ENCODE data around the gene ANO3.
"Not testable (repeated sequence)": the region's sequence is repeated elsewhere in the genome, so short reads cannot be mapped to it uniquely, and the experiment has no call there.

The ANO3 gene

DNA sequence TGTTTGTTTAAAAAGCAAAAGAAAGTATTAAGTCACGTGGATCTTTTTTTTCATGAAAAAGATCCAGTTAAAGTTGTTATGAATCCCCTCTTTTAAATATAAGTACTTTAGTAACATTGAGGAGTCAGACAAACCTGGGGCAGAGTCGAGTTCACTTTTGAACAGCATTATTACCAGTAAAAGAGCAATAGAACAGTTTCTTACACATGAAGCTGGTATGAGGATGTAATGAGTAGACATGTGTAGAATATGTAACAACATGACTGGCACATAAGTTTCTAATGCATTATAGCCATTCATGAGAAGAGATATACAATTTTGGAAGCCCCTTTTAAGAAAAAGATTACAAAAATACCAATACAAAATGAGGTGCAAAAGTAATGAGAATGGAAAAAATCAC, 247.8 kb downstream of the ANO3 start:
- DNase-seq = no peak

GRCh38 chr11:26580929-26581328, 249.0 kb downstream of the ANO3 start:
- DNase-seq = no peak

- DNase-seq = no peak
Measured at GRCh38 chr11:26583550-26583949, 251.6 kb downstream of the ANO3 start.

DNA sequence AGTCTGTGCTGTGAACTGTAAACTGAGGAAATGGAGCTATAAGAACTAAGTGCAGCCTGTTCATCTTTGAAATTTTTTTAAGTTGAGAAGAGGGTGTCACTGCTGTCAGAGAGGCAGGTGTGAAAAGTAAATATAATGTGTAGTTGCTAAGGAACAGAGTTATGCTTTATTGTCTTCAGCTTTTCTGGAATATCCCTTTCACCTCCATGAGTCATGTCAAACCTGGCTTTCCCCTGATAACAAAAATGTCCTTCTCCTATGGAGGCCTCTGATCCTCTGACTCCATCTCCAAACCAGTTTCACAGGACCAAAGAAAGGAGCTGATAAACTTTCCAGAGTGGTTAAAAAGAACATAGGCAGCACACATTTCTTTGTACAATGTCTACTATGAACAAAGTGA, 252.9 kb downstream of the ANO3 start:
- DNase-seq = no peak

- no peak for DNase-seq
Measured at GRCh38 chr11:26587073-26587472, 255.1 kb downstream of the ANO3 start.

DNA sequence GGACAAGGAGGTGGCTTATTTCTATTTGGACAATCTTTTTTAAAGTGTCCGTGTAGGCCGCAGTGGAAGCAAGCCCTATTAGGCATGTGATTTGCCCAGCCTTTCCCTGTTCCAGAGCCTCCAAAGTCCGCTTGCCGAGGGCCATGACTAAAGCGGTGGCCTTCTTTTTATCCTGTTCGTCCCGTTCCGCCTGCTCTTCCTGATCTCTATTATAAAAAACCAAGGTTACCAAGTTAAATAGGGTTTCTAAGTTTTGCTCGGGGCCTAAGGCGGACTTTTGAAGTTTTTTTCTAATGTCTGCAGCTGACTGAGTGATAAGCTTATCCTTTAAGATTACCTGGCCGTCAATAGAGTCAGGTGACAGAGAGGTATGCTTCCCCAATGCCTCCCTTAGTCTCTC, 261.8 kb downstream of the ANO3 start:
- DNase-seq = no peak

DNA sequence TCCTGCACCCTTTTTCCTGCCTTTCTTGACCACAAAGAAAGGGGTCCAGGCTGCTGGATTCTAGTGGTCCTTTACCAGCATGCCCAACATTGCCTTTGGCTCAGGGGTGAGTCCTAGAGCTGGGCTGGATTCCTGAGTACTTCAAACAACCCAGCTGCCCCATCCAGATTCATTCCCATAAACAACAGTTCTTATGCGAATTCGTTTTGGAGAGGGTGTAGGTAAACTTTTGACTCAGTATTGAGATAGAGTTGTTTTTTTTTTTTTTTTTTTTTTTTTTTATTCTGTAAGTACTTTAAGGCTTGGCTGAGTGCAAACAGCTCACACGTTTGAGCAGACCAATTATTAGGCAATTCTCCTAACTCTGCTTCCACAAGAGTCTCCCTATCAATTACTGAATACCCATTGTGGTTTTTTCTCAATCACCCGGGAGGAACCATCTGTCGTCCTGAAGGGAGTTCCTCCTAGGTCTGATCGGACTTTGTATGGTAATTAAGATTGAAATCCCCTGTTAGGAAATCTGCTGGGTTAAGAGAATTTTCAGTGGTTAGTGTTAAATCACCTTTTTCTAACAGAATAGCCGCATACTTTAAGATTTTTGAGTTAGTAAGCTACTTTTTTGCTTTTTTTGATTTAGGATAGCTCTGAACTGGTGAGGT, 263.4 kb downstream of the ANO3 start:
- not testable (repeated sequence) for DNase-seq

- not testable (repeated sequence) for DNase-seq
Measured at GRCh38 chr11:26597049-26597689, 265.2 kb downstream of the ANO3 start.

DNA sequence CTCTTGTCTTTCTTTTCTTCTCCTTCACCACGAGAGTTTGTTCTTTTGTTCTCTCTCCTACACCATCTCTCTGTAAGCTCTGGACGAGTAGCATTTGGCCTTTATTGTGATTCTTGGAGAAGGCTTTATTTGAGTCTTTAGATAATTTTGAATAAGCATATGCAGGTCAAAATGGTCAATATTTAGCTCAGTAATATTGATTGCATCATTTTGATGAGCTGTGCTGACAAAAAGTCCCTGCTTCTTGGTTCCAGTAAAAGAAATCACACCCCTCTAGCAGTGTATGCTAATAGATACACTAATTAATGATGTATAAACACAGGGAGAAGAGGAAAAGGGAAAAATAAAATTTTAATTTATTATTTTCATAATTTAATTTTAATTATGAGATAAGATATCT, 266.0 kb downstream of the ANO3 start:
- DNase-seq = no peak

- no peak for DNase-seq
Measured at GRCh38 chr11:26599425-26599824, 267.5 kb downstream of the ANO3 start.

GRCh38 chr11:26599876-26600434, 268.0 kb downstream of the ANO3 start:
- DNase-seq = no peak

DNA sequence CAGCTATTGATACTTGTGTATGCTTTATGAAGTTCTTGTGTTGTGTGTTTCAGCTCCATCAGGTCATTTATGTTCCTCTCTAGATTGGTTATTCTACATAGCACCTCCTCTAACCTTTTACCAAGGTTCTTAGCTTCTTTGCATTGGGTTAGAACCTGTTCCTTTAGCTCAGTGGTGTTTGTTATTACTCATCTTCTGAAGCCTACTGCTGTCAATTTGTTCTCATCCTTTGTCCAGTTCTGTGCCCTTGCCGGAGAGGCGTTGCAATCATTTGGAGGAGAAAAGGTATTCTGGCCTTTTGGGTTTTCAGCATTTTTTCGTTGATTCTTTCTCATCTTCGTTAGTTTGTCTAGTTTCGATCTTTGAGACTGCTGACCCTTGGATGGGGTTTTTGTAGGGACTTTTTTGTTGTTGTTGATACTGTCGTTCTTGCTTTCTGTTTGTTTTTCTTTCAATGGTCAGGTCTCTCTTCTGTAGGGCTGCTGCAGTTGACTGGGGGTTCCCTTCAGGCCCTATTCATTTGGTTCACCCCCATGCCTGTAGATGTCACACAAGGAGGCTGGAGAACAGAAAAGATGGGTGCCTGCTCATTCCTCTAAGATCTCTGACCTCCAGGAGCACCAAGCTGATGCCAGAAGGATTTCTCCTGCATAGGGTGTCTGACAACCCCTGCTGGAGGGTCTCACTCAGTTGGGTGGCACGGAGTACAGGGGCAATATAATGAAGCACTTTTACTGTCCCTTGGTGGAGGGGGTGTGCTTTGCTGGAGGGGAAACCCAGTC, 276.0 kb downstream of the ANO3 start:
- no peak for DNase-seq

DNA sequence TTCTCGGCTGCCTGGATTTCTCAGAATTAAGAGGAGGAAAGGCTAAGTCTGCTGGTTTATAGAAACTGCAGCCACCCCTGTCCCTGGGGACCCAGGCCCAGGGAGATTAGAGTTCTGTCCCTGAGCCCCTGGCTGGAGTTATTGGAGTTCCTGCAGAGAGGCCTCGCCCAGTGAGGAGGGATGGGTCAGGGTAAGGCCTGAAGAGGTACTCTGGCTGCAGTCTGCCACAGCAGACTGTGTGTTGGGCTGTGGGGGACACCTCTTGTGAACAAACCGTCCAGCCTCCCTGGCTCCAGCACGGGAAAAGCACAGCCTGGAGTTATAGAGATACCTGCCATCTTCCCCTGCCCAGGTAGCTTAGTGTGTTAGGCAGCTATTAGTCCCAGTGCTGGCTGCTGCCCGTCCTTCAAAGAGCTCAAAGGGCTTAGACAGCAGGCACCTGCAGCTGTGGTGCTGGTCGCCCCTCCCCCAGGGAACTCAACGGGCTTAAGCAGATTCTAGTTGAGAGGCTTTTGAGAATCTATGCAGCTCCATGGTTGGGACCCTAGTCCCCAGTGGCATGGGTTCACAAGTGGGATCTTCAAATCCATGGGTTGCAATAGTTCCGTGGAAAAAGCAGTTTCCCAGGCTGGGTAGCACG, 276.7 kb downstream of the ANO3 start:
- DNase-seq = no peak

DNA sequence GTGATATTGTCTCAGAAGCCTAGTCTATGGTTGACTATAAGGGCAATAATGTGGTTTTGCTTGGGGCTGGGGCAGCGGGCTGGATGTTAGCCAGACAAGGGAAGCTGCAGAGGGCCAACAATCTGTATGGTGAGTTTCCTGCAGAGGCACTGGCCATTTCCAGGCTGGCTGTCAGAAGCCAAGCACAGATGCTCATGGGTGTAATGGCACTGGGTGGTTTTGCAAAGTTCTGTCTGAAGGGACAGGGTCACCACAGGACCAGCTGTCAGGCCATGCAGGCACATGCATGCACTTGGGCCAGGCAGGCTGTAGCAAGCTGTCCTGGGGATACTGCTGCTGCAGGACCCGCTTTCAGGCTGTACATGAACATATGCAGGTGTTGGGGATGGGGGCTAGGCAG, 281.8 kb downstream of the ANO3 start:
- no peak for DNase-seq

DNA sequence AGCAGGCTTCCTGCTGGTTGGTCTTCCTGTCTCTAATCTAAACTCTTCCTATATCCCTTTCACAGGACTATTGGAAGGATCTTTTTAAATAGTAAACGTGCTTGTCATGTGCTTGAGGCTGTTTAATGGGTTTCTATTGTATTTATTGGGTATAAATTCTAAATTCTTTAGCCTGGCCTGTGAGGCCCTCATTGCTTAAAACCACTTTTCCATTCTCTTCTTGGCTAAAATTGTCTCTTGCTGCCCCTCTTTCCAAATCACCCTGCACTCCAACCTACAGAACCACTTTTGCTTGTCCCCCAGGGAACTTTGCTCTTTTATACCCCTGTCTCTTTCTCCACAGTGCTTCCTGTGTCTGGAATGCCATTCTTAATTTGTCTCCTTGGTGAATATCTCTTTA, 286.5 kb downstream of the ANO3 start:
- no peak for DNase-seq

DNA sequence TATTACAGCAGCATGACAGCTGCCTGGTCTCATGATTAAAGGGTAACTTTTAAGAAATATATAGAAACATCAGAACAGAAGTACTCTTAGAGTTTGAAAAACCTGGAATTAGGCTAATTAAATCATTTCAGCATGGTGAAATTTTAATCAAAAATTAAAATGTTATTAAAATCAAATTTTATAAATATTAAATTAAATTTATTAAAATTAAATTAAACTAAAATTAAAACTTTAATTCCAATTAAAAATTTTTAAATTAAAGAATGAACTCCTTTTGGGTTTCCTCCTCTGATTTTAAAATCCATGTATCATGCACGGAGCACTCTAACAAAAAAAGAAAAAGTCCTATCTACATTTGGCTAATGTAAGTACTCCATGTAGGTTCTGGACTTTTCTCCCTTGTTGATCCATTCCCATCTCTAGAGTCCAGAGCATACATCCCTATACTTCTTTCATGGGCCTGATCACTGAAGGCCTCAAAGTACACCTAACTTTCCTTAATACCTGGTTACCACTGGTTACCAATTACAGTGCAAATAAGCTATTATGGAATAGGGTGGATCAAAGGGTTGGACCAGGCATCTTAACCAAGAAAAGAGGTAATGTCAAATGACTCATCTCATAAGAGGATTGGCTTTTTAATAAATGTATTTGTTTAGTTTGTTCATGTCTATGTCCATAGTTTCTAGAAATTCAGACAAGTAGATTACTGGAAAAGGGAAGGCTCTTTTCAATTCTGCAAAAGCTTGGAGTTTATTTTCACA, 288.5 kb downstream of the ANO3 start:
- DNase-seq = no peak

- no peak for DNase-seq
Measured at GRCh38 chr11:26621132-26621531, 289.2 kb downstream of the ANO3 start.

GRCh38 chr11:26622181-26622580, 290.3 kb downstream of the ANO3 start:
- DNase-seq = no peak

- no peak for DNase-seq
Measured at GRCh38 chr11:26623076-26623659, 291.2 kb downstream of the ANO3 start.

DNA sequence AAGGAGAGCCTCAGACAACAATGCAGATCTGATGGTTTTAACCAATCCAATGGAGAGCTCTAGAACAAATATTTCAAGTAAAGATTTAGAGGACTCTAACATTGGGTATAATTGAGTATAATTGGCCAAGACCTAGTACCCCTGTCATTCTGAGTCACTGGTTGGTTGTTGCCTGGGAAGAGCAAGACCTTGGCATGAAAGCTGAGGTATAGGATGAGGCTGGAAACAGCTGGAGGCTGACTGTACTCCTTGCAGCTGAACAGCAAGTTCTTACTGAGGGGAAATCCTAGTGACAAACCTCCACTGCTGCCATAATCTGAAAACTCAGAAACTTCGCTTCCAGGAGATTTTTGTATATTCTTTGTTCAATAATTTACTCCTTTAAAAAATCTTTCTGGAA, 294.4 kb downstream of the ANO3 start:
- DNase-seq = no peak

DNA sequence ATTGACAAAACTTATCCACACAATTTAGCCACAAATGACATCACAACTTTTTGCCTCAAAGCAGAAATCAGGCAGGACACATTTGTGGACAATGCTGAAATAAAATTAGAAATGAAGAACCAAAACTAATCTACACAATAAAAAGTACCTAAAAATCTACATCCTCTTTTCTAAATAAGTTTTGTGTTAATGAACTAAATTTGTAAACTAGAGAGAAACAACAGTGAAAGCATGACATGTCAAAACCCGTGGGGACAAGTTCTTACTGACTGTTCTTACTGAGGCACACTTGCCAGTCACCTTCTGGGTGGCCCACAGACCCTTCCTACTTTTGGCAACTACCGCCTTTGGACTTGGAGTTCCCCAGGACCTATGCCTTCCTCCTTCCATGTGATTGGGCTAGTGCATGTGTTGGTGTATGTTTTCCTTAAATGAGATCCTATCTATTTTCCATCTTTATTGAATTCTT, 300.8 kb downstream of the ANO3 start:
- DNase-seq = no peak

GRCh38 chr11:26643314-26643713, 311.4 kb downstream of the ANO3 start:
- DNase-seq = not testable (repeated sequence)
